NCI-H146 treated with DMSO at 0.1 percent for 48 hours (cell line): ENCODE data around the gene SLC26A8.
"Not testable (repeated sequence)": the region's sequence is repeated elsewhere in the genome, so short reads cannot be mapped to it uniquely, and the experiment has no call there.

ENCODE experiments used
- DNase-seq: peaks from one replicate; lab custom pipeline; 2025; ENCODE audit not compliant: unreplicated experiment; lab: John Stamatoyannopoulos, UW

The SLC26A8 gene

DNA sequence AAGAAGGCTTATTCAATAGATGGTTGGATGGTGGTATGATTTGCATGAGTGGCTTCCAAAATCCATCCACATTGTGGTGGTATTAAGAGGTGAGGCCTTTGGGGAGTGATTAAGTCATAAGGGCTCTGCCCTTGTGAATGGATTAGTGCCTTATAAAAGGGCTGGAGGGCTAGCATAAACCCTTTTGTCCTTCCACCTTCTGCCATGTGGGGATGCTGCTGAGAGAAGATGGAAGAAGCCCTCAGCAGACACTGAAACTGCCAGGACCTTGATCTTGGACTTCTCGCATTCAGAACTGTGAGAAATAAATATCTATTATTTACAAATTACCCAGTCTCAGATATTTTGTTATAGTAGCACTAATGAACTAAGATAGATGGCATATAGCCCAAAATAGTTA, 75.7 kb downstream of the SLC26A8 start:
- DNase-seq, result peak; percentile 18

DNA sequence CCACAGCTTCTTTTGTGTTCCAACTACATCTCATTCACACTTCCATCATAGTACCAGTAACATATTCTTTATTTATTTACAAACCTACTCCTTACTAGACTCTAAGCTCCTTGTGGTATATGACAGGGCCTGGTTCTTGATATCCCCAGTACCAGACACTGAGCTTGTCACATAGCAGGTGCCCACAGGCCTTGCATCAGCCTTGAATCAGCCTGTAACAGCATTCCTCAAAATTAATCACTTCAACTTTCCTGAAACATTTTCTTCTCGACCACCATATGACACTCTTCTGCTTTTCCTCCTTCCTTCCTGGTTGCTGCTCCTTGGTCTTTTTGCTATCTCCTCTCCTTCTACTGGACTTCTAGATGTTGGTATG, 78.8 kb downstream of the SLC26A8 start:
- no peak for DNase-seq

DNA sequence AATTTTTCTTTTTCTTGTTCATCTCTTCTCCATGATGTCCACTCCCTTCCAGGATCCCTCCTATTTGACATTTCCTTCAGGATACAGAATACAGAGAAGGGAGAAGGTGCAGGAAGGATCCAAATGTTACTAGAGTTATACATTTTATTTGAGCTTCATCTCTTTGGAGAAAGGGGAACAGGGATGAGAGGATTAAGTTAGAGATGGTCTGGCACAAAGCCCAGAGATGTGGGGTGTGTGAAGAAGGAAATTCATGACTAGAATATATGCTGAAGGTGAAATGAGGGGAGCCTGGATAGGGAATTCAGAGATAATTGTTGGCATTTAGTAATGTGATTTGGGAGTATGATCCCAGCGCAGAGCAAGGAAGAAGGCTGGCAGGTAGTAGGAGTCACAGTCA, 81.1 kb downstream of the SLC26A8 start:
- DNase-seq, result no peak

DNA sequence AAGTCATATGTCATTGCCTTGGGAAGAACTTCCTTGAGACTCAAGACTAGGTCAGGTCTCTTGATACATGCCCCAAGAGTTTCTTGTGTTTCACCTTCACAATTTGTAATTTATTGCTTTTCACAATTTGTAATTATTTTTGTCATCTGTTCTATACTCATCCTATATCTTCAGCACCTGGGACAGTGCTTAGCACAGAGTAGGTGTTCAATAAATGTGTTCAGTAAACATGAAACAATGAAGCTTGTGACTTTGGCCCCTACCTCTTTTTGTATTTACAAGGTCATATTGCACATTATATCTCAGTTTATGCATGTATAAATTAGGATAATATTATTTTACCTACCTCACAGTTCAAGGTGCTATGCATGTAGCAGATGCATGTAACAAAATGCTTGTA, 82.1 kb downstream of the SLC26A8 start:
- DNase-seq, result no peak

DNA sequence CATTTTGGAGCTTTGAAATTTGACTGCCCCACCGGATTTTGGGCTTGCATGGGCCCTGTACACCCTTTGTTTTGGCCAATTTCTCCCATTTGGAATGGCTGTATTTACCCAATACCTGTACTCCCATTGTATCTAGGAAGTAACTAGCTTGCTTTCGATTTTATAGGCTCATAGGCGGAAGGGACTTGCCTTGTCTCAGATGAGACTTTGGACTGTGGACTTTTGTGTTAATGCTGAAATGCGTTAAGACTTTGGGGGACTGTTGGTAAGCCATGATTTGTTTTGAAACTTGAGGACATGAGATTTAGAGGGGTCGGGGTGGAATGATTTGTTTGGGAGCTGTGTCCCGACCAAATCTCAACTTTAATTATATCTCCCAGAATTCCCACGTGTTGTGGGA, 83.3 kb downstream of the SLC26A8 start:
- not testable (repeated sequence) for DNase-seq

DNA sequence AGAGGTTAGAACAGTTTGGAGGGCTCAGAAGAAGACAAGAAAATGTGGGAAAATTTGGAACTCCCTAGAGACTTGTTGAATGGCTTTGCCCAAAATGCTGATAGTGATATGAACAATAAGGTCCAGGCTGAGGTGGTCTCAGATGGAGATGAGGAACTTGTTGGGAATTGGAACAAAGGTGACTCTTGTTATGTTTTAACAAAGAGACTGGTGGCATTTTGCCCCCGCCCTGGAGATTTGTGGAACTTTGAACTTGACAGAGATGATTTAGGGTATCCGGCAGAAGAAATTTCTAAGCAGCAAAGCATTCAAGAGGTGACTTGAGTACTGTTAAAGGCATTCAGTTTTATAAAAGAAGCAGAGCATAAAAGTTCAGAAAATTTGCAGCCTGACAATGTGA, 84.4 kb downstream of the SLC26A8 start:
- not testable (repeated sequence) for DNase-seq

DNA sequence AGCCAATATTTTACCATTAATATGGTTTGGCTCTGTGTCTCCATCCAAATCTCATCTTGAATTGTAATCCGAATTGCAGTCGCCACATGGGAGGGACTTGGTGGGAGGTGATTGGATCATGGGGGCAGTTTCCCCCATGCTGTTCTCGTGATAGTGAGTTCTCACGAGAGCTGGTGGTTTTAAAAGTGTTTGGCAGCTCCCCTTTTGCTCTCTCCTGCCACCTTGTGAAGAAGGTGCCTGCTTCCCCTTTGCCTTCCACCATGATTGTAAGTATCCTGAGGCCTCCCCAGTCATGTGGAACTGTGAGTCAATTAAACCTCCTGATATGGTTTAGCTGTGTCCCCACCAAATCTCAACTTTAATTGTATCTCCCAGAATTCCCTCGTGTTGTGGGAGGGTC, 85.2 kb downstream of the SLC26A8 start:
- DNase-seq, result not testable (repeated sequence)

DNA sequence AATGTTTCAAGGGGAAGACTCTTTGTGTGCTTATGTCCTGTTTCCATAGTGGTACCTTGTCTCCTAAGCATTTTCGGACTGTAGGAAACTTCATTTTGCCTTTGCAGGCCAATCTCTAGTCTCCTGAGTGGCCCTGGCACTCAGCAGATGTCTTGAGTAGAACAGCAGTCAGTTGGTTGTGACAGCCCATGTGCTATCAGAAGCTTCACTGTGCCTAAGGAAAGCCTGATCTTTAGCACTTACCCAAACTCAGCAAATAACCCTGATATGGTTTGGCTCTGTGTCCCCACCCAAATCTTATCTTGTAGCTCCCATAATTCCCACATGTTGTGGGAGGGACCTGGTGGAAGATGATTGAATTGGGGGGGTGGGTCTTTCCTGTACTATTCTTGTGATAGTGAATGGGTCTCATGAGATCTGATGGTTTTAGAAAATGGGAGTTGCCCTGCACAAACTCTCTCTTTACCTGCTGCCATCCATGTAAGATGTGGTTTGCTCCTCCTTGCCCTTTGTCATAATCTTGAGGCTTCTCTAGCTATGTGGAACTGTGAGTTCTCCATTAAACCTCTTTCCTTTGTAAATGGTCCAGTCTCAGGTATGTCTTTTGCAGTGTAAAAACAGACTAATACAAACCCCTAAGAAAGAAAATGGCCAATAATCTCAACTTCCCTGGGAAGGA, 87.6 kb downstream of the SLC26A8 start:
- DNase-seq, result no peak

DNA sequence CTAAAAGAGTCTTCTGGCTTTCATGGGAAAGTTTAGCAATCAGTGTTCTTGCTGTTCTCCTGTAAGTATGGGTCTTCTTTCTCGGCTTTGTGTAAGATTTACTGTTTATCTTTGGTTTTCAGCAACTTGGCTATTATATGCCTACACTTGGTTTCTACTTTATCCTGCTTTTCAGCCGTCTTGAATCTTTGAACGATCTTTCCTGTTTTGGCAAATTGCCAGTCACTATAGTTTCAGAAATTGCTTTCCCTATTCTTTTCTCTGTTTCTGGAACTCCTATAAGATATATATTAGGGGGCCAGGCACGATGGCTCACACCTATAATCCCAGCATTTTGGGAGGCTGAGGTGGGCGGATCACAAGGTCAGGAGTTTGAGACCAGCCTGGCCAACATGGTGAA, 89.0 kb downstream of the SLC26A8 start:
- no peak for DNase-seq

DNA sequence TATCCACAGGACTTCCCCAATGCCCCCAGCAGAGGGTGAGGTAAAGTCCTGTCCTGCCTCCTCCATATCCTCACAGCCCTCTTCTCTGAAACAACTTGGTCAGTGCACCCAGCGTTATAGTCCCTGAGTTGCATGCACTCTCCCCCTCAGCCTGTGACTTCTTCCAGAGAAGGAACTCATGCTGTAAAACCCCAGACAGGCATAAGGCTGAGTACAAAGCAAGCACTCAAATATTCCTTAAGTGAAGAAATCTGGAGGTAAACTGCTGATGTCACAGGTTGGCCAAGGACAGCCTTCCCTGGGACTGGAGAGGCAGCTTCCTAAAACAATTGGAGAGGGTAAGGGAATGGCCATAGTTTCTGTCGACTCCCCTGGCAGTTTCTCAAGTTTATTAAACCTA, 90.6 kb downstream of the SLC26A8 start:
- no peak for DNase-seq

DNA sequence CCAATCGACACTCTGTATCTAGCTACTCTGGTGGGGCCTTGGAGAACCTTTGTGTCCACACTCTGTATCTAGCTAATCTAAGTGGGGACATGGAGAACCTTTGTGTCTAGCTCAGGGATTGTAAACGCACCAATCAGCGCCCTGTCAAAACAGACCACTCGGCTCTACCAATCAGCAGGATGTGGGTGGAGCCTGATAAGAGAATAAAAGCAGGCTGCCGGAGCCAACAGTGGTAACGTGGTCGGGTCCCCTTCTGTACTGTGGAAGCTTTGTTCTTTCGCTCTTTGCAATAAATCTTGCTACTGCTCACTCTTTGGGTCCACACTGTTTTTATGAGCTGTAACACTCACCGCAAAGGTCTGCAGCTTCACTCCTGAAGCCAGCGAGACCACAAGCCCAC, 92.6 kb downstream of the SLC26A8 start:
- DNase-seq, result not testable (repeated sequence)

DNA sequence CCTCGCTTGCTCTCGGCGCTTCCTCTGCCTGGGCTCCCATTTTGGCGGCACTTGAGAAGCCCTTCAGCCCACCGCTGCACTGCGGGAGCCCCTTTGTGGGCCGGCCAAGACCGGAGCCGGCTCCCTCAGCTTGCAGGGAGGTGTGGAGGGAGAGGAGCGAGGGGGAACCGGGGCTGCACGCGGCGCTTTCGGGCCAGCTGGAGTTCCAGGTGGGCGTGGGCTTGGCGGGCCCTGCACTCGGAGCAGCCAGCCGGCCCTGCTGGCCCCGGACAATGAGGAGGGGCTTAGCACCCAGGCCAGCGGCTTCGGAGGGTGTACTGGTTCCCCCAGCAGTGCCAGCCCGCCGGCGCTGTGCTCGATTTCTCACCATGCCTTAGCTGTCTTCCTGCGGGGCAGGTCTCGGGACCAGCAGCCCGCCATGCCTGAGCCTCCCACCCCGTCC, 93.3 kb downstream of the SLC26A8 start:
- DNase-seq, result no peak

DNA sequence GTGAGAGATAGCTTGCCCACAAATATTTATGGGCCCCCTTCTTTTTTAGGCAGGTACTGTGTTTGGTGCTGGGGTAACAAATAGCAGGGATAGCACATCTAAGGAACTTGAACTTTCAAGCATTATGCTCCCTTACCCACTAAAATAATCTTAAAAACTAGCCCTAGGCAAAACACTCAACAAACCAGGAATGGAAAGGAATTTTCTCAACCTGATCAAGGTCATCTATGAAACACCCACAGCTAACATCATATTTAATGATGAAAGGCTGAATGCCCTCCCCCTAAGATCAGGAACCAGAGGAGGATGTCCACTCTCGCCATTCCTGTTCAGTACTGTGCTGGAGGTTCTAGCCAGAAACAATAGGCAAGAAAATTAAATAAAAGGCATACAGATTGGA, 94.8 kb downstream of the SLC26A8 start:
- DNase-seq, result no peak

DNA sequence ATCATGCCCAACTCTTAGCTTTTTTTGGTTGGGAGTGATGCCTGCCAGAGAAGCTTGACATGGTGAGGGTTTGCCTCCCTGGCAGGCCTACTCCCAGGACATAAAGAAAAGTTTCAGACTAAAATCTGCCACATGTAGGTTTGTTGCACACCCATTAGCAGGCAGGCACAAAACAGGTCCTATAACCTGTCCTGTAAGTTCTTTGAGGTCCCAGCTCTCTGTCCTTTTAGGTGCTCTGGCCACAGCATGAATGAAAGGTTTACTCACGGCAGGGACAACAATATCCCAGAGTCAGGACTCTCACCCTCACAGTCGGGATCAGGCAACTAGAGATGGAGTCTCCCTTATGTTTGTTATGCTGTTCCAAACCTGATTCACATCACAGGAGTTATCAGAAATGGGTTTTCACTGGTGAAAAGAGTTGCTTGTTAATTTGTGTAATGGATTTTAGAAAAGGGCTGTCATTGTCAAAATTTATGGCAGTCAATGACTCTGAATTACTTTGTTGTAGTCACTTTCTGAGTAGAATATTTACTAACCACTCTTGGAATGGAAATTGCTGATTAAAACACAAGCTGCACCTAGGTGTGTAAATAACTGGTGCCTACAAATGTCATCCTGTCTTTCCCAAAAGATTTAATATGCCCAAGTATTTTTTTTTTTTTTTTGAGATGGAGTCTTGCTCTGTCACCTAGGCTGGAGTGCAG, 97.8 kb downstream of the SLC26A8 start:
- DNase-seq, result no peak

DNA sequence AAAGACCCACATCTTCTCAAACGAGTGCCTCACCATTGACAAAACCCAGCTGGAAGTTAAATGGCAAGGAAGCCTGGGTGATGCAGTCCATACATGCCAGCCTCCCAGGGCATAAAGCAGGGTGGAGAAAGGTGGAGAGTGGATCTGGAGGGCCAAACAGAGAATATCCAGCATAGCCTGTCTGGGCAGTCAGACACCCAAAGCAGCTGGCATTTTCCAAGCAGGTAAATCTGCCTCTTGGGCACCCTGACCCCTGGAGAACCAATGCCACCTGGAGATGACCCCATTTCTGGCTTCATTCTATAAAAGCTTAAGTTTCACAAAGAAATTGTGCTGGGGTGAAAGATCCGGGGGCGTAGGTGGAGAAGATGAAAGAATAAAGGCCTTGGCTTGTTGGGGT, 98.5 kb downstream of the SLC26A8 start:
- DNase-seq, result no peak

DNA sequence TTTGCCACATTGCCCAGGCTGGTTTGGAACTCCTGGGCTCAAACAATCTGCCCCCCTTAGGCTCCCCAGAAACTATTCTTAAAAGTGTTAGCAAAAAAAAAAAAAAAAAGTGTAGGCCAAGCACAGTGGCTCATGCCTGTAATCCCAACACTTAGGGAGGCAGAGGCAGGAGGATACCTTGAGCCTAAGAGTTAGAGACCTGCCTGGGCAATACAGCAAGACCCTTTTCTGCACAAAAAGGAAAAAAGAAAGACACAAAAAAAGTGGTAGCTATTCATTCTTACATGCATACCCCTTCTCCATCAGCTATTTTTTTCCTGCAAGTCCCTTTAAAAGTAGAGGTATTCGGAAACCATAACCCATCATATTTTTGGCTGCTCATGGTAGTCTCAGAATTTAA, 100.3 kb downstream of the SLC26A8 start:
- no peak for DNase-seq

DNA sequence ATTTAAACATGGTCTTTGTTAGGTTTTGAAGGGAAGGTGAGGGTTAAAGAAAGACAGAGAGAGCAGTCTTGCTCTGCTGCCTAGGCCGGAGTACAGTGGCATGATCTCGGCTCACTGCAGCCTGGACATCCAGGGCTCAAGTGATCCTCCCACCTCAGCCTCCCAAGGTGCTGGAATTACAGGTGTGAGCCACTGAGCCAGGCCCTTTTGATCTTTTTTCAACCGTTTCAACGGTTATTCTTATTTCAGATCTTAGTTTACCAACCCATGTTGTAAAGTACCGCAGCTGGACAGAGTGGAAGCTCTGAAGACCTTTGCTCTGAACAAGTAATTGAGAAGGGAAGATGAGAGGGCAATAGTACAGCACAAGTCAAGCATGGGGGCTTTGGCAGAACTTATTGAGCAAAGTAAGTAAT, 102.3 kb downstream of the SLC26A8 start:
- no peak for DNase-seq

DNA sequence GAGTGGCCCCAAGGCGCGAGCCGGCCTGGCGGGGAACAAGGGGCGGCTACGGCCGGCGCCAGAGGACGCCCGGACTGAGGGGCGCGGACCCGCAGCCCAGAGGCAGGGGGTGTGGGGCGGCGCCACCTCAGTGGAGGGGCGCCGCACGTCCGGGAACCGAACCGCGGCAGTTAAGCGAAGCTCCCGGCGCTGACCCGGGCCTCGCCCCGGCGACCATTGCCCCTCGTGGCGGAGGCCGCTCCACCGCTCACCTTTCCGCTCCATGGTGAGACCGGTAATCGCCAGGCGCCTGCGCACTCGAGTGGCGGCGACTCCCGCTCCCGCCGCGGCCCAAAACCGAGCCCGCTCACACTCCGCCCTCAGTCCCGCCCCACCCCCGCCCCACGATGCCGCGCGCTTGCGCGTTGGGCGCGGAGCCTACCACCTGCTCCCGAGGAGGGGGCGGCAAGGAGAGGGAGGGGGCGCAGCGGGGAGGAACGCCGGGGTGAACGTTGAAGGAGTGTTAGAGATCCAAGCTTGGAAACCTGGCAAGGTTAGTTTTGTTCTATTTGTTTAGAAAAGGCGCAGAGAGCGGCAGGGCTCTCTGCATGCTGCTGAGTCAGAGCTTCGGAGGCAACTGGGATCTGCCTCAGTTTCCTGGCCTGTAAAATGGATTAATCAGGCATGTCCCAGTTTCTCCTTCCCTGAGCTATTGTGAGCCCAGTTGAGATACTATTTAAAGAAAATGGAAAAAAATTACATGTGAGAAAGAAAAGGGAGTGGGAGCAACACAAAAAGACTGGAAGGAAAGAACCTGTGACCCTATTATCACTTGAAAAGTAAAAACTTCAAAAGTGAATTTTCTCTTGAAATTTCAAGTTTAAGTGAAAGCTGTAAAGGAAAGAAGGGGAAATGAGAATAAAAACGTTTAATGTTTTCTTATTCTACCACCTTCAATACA, 103.4 kb downstream of the SLC26A8 start, which contains the start of gene SRPK1:
TSS of gene SRPK1 (minus strand) at position 306 of the 940 bp plus-strand sequence. CDS start at position 264, 42 bp downstream.
- DNase-seq, result peak; percentile 82

DNA sequence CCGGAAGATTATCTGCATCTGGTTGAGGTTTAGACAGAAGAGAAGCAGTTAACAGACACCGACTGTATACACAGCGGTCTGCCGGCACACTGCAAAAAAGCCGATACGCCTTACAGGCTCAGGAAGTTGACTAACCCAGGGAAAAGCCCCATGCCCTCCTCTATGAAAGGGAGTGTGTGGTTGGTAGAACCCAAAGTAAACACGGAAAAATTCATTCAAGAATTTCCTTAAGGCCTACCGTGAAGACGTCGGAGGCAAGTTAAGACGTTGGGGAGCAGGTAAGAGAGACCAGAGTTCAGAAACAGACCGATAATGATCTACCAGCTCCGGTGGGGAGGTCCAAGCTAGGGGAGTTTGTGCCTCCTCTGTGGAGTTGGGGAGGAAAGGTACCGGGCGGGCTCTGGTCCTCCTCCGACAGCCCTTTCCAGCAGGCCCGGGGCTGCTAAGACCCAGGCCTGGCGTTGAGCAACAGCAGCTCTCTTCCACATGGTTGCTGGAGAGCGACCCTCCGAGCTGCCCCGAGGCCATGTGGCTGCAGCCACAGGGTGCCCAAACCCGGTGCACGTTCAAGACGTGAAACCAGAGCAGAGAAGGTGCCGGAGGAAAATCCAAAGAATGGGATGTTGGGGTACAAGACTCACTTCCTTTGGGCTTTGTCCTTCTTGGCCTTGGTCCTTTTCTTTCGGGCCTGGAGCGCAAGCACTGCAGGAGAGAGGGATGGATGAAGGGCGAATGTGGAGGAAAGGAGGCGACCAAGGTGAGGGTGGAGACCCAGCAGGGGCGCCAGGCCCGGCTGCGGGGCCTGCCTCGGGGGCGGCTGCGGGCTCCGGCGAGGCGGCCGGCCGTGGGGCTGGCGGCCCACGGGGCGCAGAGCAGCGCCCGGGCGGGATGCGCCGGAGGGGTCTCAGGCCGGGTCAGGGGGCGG, 104.4 kb downstream of the SLC26A8 start:
- DNase-seq, result no peak

DNA sequence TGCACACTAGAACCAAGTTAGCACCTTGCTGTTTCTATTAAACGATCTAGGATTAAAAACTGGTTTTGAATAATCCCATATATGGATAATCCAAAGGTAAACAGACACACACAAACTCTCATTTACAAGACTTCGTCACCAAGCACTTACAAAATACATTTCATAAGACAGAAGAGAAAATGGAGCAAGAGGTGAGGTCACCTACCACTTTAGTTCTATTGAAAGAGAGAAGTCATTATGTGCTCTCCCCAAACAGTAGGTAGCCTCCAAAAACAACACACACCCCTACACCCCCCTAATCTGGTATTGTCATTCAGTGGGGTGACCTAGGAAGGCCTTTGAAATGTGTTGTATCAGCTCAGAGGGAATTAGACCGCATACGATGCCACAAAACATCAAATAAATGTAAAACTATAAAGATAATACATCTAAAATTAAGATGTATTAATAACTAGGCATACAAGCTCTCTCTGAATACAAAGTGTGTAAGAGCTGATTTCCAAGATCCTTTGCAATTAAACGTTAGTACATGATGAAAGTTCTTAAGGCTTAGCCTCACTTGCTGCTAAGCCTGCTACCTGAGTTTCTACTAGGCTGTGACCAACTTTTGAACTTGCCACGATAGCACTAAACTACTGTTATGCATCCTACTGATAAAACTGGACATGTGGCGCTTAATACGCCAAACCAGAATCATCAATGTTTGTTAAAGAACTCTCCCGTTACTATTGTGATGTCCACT, 105.2 kb downstream of the SLC26A8 start:
- no peak for DNase-seq
